NCI-H748 (cell line): Measurements from ENCODE around the gene OTUB1.

Source experiments
- DNase-seq: peaks from one replicate; lab custom pipeline; 2025; ENCODE audit not compliant: unreplicated experiment; lab: John Stamatoyannopoulos, UW

Gene OTUB1

DNA sequence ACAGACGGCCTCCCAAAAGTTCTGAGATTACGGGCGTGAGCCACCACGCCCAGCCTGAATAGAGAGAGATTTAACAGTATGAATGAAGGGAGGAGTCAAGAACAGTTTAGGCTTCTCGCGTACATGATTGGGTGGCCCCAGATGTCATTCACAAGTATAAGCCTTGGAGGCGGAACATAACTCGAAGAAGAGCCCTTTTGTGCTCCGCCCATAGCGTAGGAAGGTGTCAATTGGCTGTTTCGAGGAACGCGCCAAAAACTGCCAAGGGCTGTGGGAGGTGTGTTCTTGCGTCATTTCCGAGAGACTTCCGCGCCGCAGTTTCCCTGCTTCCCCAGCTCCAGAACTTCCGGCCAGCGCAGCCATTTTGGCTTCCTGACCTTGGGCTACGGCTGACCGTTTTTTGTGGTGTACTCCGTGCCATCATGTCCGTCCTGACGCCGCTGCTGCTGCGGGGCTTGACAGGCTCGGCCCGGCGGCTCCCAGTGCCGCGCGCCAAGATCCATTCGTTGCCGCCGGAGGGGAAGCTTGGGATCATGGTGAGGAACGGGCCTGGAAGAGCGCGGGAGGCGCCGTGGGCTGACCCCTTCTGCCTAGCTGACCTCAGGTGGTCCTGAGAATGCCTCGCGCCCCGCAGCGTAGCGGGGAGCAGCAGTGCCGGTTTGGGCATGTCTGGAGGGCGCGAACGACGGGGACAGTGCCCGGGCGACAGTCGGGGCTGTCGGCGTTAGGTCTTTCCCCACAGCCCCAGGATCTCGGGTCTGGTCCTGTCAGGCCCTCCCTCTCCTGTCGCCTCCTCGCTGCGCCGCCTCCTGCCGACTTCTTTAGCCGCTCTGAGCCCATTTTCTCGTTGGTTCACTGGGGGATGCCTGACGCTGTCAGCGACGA, 11.7 kb upstream of the OTUB1 start, which contains the start of gene COX8A:
COX8A (plus strand) TSS at position 362 of the 885 bp plus-strand sequence; CDS start at position 423, 61 bp downstream.
- peak; percentile 100 for DNase-seq

- no peak for DNase-seq
Measured at GRCh38 chr11:63978551-63979239, 7.5 kb upstream of the OTUB1 start.

- no peak for DNase-seq
Measured at GRCh38 chr11:63979426-63979825, 6.8 kb upstream of the OTUB1 start.

DNA sequence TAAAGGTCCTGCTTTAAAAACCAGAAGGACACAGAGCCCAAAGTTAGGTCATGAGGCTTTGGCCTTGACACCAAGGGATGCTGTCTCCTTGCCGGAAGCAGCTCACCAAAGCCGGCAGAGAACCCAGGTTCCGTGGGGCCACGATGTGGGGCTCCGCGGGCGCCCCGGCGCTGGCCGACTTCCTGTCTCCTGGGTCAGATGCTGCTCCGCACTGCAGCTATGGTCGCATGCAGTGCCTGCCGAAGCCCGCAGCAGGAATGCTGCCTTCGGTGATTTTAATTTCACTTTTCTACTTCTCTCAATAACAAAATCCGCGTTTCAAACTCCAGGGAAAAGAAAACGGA, 454 bp upstream of the OTUB1 start:
- DNase-seq: peak; percentile 73

DNA sequence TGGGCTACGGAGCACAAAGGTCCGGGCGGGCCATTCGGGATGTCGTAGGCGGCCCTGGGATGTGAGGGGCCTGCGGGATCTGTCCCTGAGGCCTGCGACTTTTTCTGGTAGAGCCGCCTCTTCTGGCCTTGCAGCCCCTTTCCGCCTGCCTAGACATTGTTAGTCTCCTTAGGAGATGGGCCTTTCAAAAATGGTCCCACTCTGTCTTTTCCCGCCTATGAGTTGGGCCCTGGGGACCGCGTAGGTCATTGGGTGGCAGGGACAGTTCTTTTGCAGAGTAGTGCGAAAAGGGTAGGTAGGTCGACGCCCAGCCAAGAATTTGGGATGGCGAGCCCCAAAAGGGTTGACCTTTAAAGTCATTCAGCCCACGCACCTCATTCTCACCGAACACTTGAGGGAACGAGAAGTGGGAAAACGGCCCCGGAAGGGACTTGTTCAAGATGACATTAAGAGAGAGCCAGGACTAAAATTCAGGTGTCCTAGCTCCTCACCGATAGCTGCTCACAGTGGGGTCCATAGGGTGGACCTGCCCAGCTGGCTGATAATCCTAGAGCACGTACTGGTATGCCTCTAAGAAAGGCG, 785 bp downstream of the OTUB1 start:
- DNase-seq: no peak

- no peak for DNase-seq
Measured at GRCh38 chr11:63991558-63991957, 5.3 kb downstream of the OTUB1 start.

- DNase-seq: no peak
Measured at GRCh38 chr11:63993100-63993499, 6.9 kb downstream of the OTUB1 start.

- DNase-seq: no peak
Measured at GRCh38 chr11:63993993-63994392, 7.8 kb downstream of the OTUB1 start.

DNA sequence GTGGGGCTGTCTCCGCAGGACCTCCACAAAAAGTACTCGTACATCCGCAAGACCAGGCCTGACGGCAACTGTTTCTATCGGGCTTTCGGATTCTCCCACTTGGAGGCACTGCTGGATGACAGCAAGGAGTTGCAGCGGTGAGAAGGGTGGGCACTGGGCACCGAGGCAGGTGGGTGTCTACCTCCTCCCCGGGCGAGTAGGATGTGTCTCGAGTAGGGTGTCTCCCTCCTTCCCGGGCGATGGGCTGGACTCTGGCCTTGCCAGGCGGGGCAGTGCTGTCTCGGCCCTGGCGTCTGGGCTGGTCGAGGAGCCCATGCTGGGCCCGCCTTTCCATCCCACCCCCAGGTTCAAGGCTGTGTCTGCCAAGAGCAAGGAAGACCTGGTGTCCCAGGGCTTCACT, 10.3 kb downstream of the OTUB1 start:
- no peak for DNase-seq

DNA sequence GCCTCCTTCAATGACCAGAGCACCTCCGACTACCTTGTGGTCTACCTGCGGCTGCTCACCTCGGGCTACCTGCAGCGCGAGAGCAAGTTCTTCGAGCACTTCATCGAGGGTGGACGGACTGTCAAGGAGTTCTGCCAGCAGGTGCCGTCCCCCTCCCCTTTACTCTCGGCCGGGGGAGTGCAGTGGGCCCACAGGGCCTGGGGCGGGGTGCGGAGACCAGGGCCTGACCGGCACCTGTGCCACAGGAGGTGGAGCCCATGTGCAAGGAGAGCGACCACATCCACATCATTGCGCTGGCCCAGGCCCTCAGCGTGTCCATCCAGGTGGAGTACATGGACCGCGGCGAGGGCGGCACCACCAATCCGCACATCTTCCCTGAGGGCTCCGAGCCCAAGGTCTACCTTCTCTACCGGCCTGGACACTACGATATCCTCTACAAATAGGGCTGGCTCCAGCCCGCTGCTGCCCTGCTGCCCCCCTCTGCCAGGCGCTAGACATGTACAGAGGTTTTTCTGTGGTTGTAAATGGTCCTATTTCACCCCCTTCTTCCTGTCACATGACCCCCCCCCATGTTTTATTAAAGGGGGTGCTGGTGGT, 11.0 kb downstream of the OTUB1 start:
- no peak for DNase-seq

- no peak for DNase-seq
Measured at GRCh38 chr11:63997801-63998337, 11.6 kb downstream of the OTUB1 start.

DNA sequence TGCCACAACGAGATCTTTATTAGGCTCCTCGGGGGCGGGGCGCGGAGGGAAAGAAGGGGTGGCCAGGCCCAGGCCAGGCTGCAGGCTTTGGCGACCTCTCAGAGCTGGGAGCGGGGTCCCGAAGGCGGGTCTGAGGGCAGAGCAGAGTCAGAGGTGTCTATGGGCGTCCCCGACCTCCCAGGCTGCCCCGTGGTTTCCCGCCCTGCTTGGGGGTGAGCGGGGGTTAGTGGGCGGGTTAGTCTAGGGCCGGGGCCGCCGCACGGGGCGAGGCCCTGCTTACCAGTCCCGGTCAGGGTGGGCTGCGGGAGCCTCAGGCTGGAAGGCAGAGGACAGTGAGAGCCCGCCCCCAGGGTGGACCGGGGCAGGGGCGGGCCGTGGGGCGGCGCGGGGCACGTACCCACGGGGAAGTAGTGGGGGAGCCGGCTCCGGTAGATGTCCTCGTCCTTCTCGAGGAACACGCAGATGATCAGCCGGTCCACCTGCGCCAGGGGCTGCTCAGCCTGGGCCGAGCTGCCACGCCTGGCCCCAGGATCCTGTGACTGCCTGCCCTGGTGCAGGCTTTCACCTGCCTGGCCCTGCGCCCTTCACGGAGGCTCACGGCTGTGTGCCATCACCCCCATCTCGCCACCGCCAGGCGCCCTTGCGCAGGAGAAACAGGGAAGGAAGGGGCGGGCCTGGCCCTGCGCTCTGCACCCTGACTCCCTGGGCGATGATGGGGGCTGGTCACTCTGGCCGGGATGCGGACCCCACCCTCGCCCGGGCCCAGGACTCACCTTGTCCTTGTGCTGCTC, 12.5 kb downstream of the OTUB1 start:
- DNase-seq: peak; percentile 54

- peak; percentile 78 for DNase-seq
Measured at GRCh38 chr11:63999349-64000025, 13.2 kb downstream of the OTUB1 start.

DNA sequence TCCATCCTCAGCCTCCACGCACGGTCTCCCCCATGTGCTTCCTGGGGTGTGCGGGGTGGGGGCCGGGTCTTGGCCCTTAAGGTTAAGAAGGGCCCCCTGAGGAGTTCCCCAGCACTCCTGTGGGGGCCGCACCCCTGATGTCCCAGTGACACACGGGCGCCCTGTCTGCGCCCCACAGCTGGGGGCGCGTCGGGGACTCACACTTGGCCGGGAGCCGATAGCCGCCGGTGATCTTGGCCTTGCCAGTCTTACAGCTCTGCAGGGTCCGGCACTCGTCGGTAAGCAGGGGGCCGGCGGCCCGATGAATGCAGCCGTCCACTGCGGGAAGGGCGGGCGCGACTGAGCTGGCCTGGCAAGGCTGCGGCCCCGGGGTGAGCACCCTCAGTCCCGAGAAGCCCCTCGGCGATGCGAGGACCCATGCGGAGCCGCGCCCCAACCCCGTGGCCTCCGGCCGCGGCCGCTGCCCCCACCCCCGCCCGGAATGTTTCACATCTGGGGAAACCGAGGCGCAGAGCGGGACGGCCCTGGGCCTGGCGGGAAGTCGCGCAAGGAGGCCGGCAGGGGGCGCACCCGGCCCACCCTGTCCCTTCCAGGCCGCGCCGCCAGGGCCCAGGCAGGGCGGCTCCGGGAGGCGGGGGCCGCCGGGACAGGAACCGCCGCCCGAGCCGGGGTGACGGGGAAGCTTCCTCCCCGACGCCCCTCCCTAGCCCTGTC, 13.9 kb downstream of the OTUB1 start:
- peak; percentile 34 for DNase-seq

- DNase-seq: peak; percentile 28
Measured at GRCh38 chr11:64000740-64001483, 14.7 kb downstream of the OTUB1 start.

DNA sequence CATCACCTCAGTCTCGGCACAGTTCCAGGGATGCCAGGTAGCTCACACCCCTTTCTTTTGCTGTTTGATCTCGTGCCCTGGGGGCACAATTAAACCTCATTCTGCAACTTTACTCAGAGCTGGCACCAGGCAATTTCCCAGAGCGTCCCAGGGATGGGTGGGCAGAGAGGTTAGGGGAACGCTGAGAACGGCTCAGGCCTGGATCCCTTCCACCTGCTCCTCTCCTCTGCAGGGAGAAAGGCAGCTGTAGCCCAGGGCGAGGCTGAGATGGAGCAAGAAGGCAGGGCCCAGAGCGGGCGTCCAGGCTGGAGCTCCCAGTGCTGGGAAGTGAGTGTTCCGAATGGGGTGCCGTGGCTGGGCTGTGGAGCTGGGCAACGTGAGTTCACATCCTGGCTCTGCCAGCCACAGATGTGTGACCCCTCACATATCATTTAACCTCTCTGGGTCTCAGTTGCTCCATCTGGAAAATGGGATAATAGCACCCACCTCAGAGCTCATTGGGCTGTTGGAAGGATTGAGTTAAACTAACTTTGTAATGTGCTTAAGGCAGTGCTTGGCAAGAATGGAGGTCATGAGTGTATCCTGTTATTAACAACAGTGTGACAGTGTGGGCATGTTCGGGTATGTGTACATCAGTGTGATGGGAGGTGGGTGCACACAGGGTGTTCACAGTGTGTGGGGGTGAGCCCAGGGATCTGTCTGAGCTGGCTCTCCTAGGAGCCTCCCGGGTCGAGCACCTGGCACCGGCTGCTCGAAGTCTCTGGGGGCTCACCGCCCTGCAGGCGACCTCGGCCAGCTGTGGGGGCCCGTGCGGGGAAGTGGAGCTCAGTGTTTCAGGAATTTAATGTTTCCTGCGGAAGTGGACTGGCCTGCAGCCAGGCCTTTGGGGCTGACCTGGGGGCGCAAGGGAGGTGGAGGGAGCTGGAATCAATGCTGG, 15.5 kb downstream of the OTUB1 start:
- DNase-seq: no peak

GRCh38 chr11:64003807-64004589, 17.8 kb downstream of the OTUB1 start:
- DNase-seq: no peak
